ENCODE data around the gene CARD8.

The CARD8 gene

GRCh38 chr19:48290771-48291488, 35.2 kb upstream of the CARD8 start:
- ChIA-PET CTCF (interaction anchor here (0.6 to 1.8 kb wide), 5 partner anchors 14 to 801 kb away, joined by 3 to 10 read pairs (median 4); partner anchors contain the start of gene ZNF114), POLR2A (interaction anchor here (0.6 to 1.4 kb wide), 3 partner anchors 18 to 24 kb away, joined by 3 to 4 read pairs (median 3); no protein-coding TSS in a partner anchor)
- TF ChIP-seq L3MBTL2 (conservative IDR thresholded peaks at IDR 0.05) (peak; percentile 68), SP1 (IDR thresholded peaks at IDR 0.05) (no peak)
- DNase-seq (ENCODE audit: extremely low spot score) = peak; percentile 85

- TF ChIP-seq L3MBTL2 (conservative IDR thresholded peaks at IDR 0.05) = no peak
- no peak for TF ChIP-seq HDGF (IDR thresholded peaks at IDR 0.05; ENCODE audit: borderline replicate concordance)
- TF ChIP-seq SP1 (IDR thresholded peaks at IDR 0.05) = no peak
- TF ChIP-seq CTBP1 (IDR thresholded peaks at IDR 0.05; ENCODE audit: borderline replicate concordance) = no peak
- no peak for TF ChIP-seq FOXM1 (IDR thresholded peaks at IDR 0.05; ENCODE audit: borderline replicate concordance)
- peak; percentile 38 for DNase-seq (ENCODE audit: extremely low spot score)
- POLR2A ChIA-PET = interaction anchor here (0.6 to 1.4 kb wide), 3 partner anchors 17 to 24 kb away, joined by 3 to 4 read pairs (median 3); no protein-coding TSS in a partner anchor
- CTCF ChIA-PET = interaction anchor here (0.5 to 1.8 kb wide), 5 partner anchors 14 to 116 kb away, joined by 3 to 10 read pairs (median 4); partner anchors contain the start of gene ZNF114
Measured at GRCh38 chr19:48290401-48290770, 34.7 kb upstream of the CARD8 start.

GRCh38 chr19:48287748-48288147, 32.0 kb upstream of the CARD8 start:
- CTCF ChIA-PET = interaction anchor here (0.6 kb wide), 1 partner anchor 11 kb away, joined by 3 read pairs; no protein-coding TSS in a partner anchor
- DNase-seq (ENCODE audit: extremely low spot score) = no peak
- no peak for TF ChIP-seq PKNOX1 (IDR thresholded peaks at IDR 0.05)
- TF ChIP-seq BHLHE40 (IDR thresholded peaks at IDR 0.05; ENCODE audit: borderline replicate concordance) = no peak
- no peak for TF ChIP-seq ARNT (IDR thresholded peaks at IDR 0.05)
- TF ChIP-seq TARDBP (IDR thresholded peaks at IDR 0.05) = no peak
- TF ChIP-seq ELF4 (IDR thresholded peaks at IDR 0.05) = no peak
- TF ChIP-seq FOXA1 (IDR thresholded peaks at IDR 0.05) = no peak
- POLR2A ChIA-PET = no interaction called here

GRCh38 chr19:48284896-48285295, 29.2 kb upstream of the CARD8 start:
- DNase-seq (ENCODE audit: extremely low spot score) = no peak
- TF ChIP-seq ARNT (IDR thresholded peaks at IDR 0.05) = no peak
- no peak for TF ChIP-seq LEF1 (IDR thresholded peaks at IDR 0.05; ENCODE audit: borderline replicate concordance)
- TF ChIP-seq FOXK2 (IDR thresholded peaks at IDR 0.05) = no peak
- TF ChIP-seq NFRKB (IDR thresholded peaks at IDR 0.05) = no peak
- TF ChIP-seq FOXA1 (IDR thresholded peaks at IDR 0.05) = no peak
- no peak for TF ChIP-seq CTBP1 (IDR thresholded peaks at IDR 0.05; ENCODE audit: borderline replicate concordance)
- TF ChIP-seq PKNOX1 (IDR thresholded peaks at IDR 0.05) = no peak
- no peak for TF ChIP-seq FOXM1 (IDR thresholded peaks at IDR 0.05; ENCODE audit: borderline replicate concordance)
- no peak for TF ChIP-seq SUZ12 (IDR thresholded peaks at IDR 0.05)
- no peak for TF ChIP-seq BHLHE40 (IDR thresholded peaks at IDR 0.05; ENCODE audit: borderline replicate concordance)
- TF ChIP-seq ZNF384 (IDR thresholded peaks at IDR 0.05) = no peak
- TF ChIP-seq TARDBP (IDR thresholded peaks at IDR 0.05) = no peak
- TF ChIP-seq SP1 (IDR thresholded peaks at IDR 0.05) = no peak
- TF ChIP-seq ELF4 (IDR thresholded peaks at IDR 0.05) = no peak
- TF ChIP-seq HDGF (IDR thresholded peaks at IDR 0.05; ENCODE audit: borderline replicate concordance) = no peak
- TF ChIP-seq L3MBTL2 (conservative IDR thresholded peaks at IDR 0.05) = no peak
- POLR2A ChIA-PET = no interaction called here
- CTCF ChIA-PET = no interaction called here

GRCh38 chr19:48283908-48284307, 28.2 kb upstream of the CARD8 start:
- ChIA-PET CTCF (no interaction called here), POLR2A (no interaction called here)
- DNase-seq (ENCODE audit: extremely low spot score) = no peak
- TF ChIP-seq PKNOX1 (IDR thresholded peaks at IDR 0.05) (no peak), HDGF (IDR thresholded peaks at IDR 0.05; ENCODE audit: borderline replicate concordance) (no peak), ARNT (IDR thresholded peaks at IDR 0.05) (no peak), NFRKB (IDR thresholded peaks at IDR 0.05) (no peak), FOXM1 (IDR thresholded peaks at IDR 0.05; ENCODE audit: borderline replicate concordance) (no peak), LEF1 (IDR thresholded peaks at IDR 0.05; ENCODE audit: borderline replicate concordance) (no peak), SP1 (IDR thresholded peaks at IDR 0.05) (no peak), L3MBTL2 (conservative IDR thresholded peaks at IDR 0.05) (no peak), BHLHE40 (IDR thresholded peaks at IDR 0.05; ENCODE audit: borderline replicate concordance) (no peak), ELF4 (IDR thresholded peaks at IDR 0.05) (no peak), ZNF384 (IDR thresholded peaks at IDR 0.05) (no peak), CTBP1 (IDR thresholded peaks at IDR 0.05; ENCODE audit: borderline replicate concordance) (no peak), TARDBP (IDR thresholded peaks at IDR 0.05) (no peak), SUZ12 (IDR thresholded peaks at IDR 0.05) (no peak), FOXK2 (IDR thresholded peaks at IDR 0.05) (no peak), FOXA1 (IDR thresholded peaks at IDR 0.05) (no peak)

- DNase-seq (ENCODE audit: extremely low spot score) = no peak
- POLR2A ChIA-PET = no interaction called here
- CTCF ChIA-PET = interaction anchor here (1.4 kb wide), 1 partner anchor 35 kb away, joined by 3 read pairs; no protein-coding TSS in a partner anchor
- TF ChIP-seq FOXA1 (IDR thresholded peaks at IDR 0.05) (no peak), BHLHE40 (IDR thresholded peaks at IDR 0.05; ENCODE audit: borderline replicate concordance) (no peak), TARDBP (IDR thresholded peaks at IDR 0.05) (no peak), L3MBTL2 (conservative IDR thresholded peaks at IDR 0.05) (no peak), NFRKB (IDR thresholded peaks at IDR 0.05) (no peak), PKNOX1 (IDR thresholded peaks at IDR 0.05) (no peak), ELF4 (IDR thresholded peaks at IDR 0.05) (no peak)
Measured at GRCh38 chr19:48279747-48280146, 24.0 kb upstream of the CARD8 start.

Measured in HEK293T (cell line).